H9 (cell line): ENCODE results near the gene LCMT1. TPM values are rescaled to one million over a fixed set of nuclear protein-coding genes. Genes with fewer than 3 reads are reported as not detected.
"Not testable (repeated sequence)": the region's sequence is repeated elsewhere in the genome, so short reads cannot be mapped to it uniquely, and the experiment has no call there.

ENCODE experiments used
- DNase-seq: peaks from one replicate; pipeline ENCODE4 v3.0.0-alpha.2; 2017
- H2AFZ ChIP-seq: one replicate; pipeline ENCODE4 v1.6.1; 2013; ENCODE audit warnings: mild to moderate bottlenecking, low read length, control low read depth, moderate library complexity
- H2AK5ac ChIP-seq: 2 replicates; pipeline ENCODE4 v1.6.1; 2013; ENCODE audit warnings: low read length, control low read depth, mixed read lengths; ENCODE audit not compliant: insufficient read length
- H2BK120ac ChIP-seq: one replicate; pipeline ENCODE4 v1.6.1; 2013; ENCODE audit warnings: low read depth, mild to moderate bottlenecking, low read length, control low read depth, inconsistent platforms; ENCODE audit not compliant: poor library complexity, severe bottlenecking
- H2BK12ac ChIP-seq: 2 replicates; pipeline ENCODE4 v1.6.1; 2013; ENCODE audit warnings: low read length, control low read depth, mixed read lengths, low read depth; ENCODE audit not compliant: insufficient read length
- H2BK15ac ChIP-seq: 2 replicates; pipeline ENCODE4 v1.6.1; 2013; ENCODE audit warnings: low read depth, low read length, control low read depth
- H2BK20ac ChIP-seq: one replicate; pipeline ENCODE4 v1.6.1; 2013; ENCODE audit warnings: low read depth, mild to moderate bottlenecking, low read length, control low read depth, inconsistent platforms; ENCODE audit not compliant: poor library complexity, severe bottlenecking
- H2BK5ac ChIP-seq: 2 replicates; pipeline ENCODE4 v1.6.1; 2013; ENCODE audit warnings: low read length, control low read depth, mixed read lengths; ENCODE audit not compliant: insufficient read length
- H3K14ac ChIP-seq: 2 replicates; pipeline ENCODE4 v1.6.1; 2013; ENCODE audit warnings: low read length, control low read depth; ENCODE audit not compliant: insufficient read depth
- H3K18ac ChIP-seq: 2 replicates; pipeline ENCODE4 v1.6.1; 2013; ENCODE audit warnings: low read depth, mild to moderate bottlenecking, mixed read lengths, low read length, control low read depth; ENCODE audit not compliant: insufficient read length
- H3K23ac ChIP-seq: 2 replicates; pipeline ENCODE4 v1.6.1; 2013; ENCODE audit warnings: low read length, control low read depth, mixed read lengths, low read depth; ENCODE audit not compliant: insufficient read length
- H3K23me2 ChIP-seq: 2 replicates; pipeline ENCODE4 v1.6.1; 2013; ENCODE audit warnings: low read depth, mild to moderate bottlenecking, mixed read lengths, low read length, control low read depth; ENCODE audit not compliant: insufficient read length, poor library complexity, severe bottlenecking
- H3K27ac ChIP-seq: 2 replicates; pipeline ENCODE4 v1.5.1; 2013; ENCODE audit warnings: low read length, control low read depth, mixed read lengths, low read depth; ENCODE audit not compliant: insufficient read length
- H3K27me3 ChIP-seq: 2 replicates; pipeline ENCODE4 v1.6.1; 2013; ENCODE audit warnings: low read length, control low read depth, inconsistent platforms; ENCODE audit not compliant: insufficient read depth
- H3K4ac ChIP-seq: 2 replicates; pipeline ENCODE4 v1.6.1; 2013; ENCODE audit warnings: low read depth, mild to moderate bottlenecking, control low read depth, inconsistent platforms, low read length, moderate library complexity
- H3K4me1 ChIP-seq: 2 replicates; pipeline ENCODE4 v1.6.1; 2013; ENCODE audit warnings: low read length, control low read depth, inconsistent platforms; ENCODE audit not compliant: insufficient read depth
- H3K4me2 ChIP-seq: 2 replicates; pipeline ENCODE4 v1.6.1; 2013; ENCODE audit warnings: low read length, control low read depth, mixed read lengths; ENCODE audit not compliant: insufficient read length, insufficient read depth
- H3K56ac ChIP-seq: 2 replicates; pipeline ENCODE4 v1.6.1; 2013; ENCODE audit warnings: low read depth, mild to moderate bottlenecking, mixed read lengths, low read length, control low read depth; ENCODE audit not compliant: insufficient read length
- H3K79me1 ChIP-seq: 2 replicates; pipeline ENCODE4 v1.6.1; 2013; ENCODE audit warnings: low read depth, mild to moderate bottlenecking, moderate library complexity, low read length, control low read depth, inconsistent platforms; ENCODE audit not compliant: insufficient read depth, poor library complexity, severe bottlenecking
- H3K79me2 ChIP-seq: 2 replicates; pipeline ENCODE4 v1.6.1; 2013; ENCODE audit warnings: low read length, control low read depth, inconsistent platforms; ENCODE audit not compliant: insufficient read depth
- H3K9ac ChIP-seq: 2 replicates; pipeline ENCODE4 v1.6.1; 2013; ENCODE audit warnings: low read length, control low read depth, mixed read lengths; ENCODE audit not compliant: insufficient read length; ENCODE audit errors: extremely low read depth
- H3K9me3 ChIP-seq: one replicate; pipeline ENCODE4 v1.6.1; 2013; ENCODE audit warnings: low read depth, low read length, inconsistent platforms; ENCODE audit not compliant: control insufficient read depth
- H3T11ph ChIP-seq: one replicate; pipeline ENCODE4 v1.6.1; 2013; ENCODE audit warnings: mild to moderate bottlenecking, low read length, control low read depth, inconsistent platforms
- H4K20me1 ChIP-seq: one replicate; pipeline ENCODE4 v1.6.1; 2013; ENCODE audit not compliant: control insufficient read depth, insufficient read length, insufficient read depth
- H4K5ac ChIP-seq: 2 replicates; pipeline ENCODE4 v1.6.1; 2013; ENCODE audit warnings: low read depth, mild to moderate bottlenecking, mixed read lengths, low read length, control low read depth; ENCODE audit not compliant: insufficient read length
- H4K8ac ChIP-seq: replicated peaks from 2 replicates; pipeline ENCODE4 v1.6.1; 2013; ENCODE audit warnings: low read length, control low read depth, mixed read lengths, low read depth; ENCODE audit not compliant: insufficient read length
- H4K91ac ChIP-seq: 2 replicates; pipeline ENCODE4 v1.6.1; 2013; ENCODE audit warnings: low read depth, mild to moderate bottlenecking, moderate library complexity, mixed read lengths, low read length, control low read depth; ENCODE audit not compliant: insufficient read length
- H3K27ac Mint-ChIP-seq, 3 experiments: 2 replicates in 2 of 3; 3 replicates in 1 of 3; pipeline ENCODE4 v1.8.0; 2020 to 2021; ENCODE audit warnings: mixed read lengths in 3 of 3, mild to moderate bottlenecking in 1 of 3, moderate library complexity in 1 of 3
- H3K27me3 Mint-ChIP-seq: 2 replicates; pipeline ENCODE4 v1.8.0; 2021; ENCODE audit warnings: low read depth, mild to moderate bottlenecking, moderate library complexity, mixed read lengths
- H3K36me3 Mint-ChIP-seq, 3 experiments: 2 replicates in 2 of 3; 3 replicates in 1 of 3; pipeline ENCODE4 v1.8.0; 2020 to 2021; ENCODE audit warnings: low read depth in 3 of 3, mixed read lengths in 3 of 3; ENCODE audit not compliant: insufficient read depth in 1 of 3
- H3K4me1 Mint-ChIP-seq, 2 experiments: 2 replicates each; pipeline ENCODE4 v1.8.0; 2020; ENCODE audit warnings: mixed read lengths in 2 of 2
- H3K4me3 Mint-ChIP-seq, 2 experiments: 2 replicates in 1 of 2; 3 replicates in 1 of 2; pipeline ENCODE4 v1.8.0; 2020 to 2021; ENCODE audit warnings: mild to moderate bottlenecking in 2 of 2, mixed read lengths in 2 of 2, moderate library complexity in 1 of 2
- H3K9me3 Mint-ChIP-seq, 2 experiments: 2 replicates in 1 of 2; 3 replicates in 1 of 2; pipeline ENCODE4 v1.8.0; 2020; ENCODE audit warnings: mild to moderate bottlenecking in 2 of 2, mixed read lengths in 2 of 2, moderate library complexity in 1 of 2
- CTCF ChIP-seq: fragments of 200-600 bp; sonication (generic); conservative IDR thresholded peaks from 3 replicates; pipeline ENCODE4 v1.8.0; 2021; ENCODE audit warnings: antibody characterized with exemption, mild to moderate bottlenecking
- WGBS: extraction: QIAGEN DNeasy Blood & Tissue Kit; methylation state at CpG from one replicate; pipeline ENCODE4 v1.1.7; 2013; ENCODE audit warnings: missing lambda C conversion rate, low lambda C conversion rate, mixed read lengths; ENCODE audit not compliant: insufficient read length; ENCODE audit errors: extremely low coverage; 5-methylcytosine and 5-hydroxymethylcytosine counted together
- total RNA-seq: library from RNA; stranded (reverse); gene quantifications from 2 replicates; pipeline ENCODE4 v1.2.1, GENCODE V29; 2021

Gene LCMT1
- total RNA-seq, 1 experiment from 2014 or later: 81.2 TPM

DNA sequence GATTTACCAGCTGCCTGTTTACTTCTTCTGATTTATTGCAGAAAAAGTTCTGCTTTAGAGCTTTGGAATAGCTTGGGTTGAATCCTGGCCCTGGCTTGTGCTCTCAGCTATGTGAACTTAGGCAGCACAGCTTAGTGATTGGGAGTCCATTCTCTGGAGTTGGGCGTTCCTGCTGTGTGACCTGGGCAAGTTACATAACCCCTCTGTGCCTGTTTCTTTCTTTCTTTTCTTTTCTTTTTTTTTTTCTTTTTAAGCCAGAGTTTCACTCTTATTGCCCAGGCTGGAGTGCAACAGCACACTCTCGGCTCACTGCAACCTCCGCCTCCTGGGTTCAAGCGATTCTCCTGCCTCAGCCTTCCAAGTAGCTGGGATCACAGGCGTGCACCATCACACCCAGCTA is 53.7 kb downstream of the LCMT1 start:
- Mint-ChIP-seq H3K27ac (no peak overlapping the region), H3K27me3 (no peaks in the 10 kb centered on the region), H3K36me3 (peaks cover 32 to 79% (median 79%) of the 10 kb centered on the region in 3 experiments; a peak in 6 of 7 replicates), H3K9me3 (no peaks in the 10 kb centered on the region), H3K4me1 (no peaks in the 10 kb centered on the region), H3K4me3 (no peak overlapping the region)
- Histone ChIP-seq H3K56ac (no peak overlapping the region), H3K4me1 (no peaks in the 10 kb centered on the region), H3K27me3 (no peaks in the 10 kb centered on the region), H3K14ac (no peak overlapping the region), H2BK5ac (no peak overlapping the region), H3K79me1 (no peaks in the 10 kb centered on the region), H4K8ac (no peak overlapping the region), H3K9me3 (no peaks in the 10 kb centered on the region), H4K91ac (no peak overlapping the region), H3K4me2 (no peak overlapping the region), H2BK120ac (no peak overlapping the region), H4K20me1 (no peaks in the 10 kb centered on the region), H4K5ac (no peak overlapping the region), H2AK5ac (no peak overlapping the region), H3K27ac (no peak overlapping the region), H2BK20ac (no peak overlapping the region), H3K23me2 (no peaks in the 10 kb centered on the region), H3K79me2 (no peaks in the 10 kb centered on the region), H2BK12ac (no peak overlapping the region), H3T11ph (no peak overlapping the region), H3K9ac (no peak overlapping the region), H3K18ac (no peak overlapping the region), H2BK15ac (no peak overlapping the region), H3K4ac (no peak overlapping the region), H3K23ac (no peak overlapping the region), H2AFZ (no peak overlapping the region)
- no peak for TF ChIP-seq CTCF
- WGBS: no CpG with 5 or more reads among the region's 5 CpGs
- DNase-seq: no peak

GRCh38 chr16:25167920-25168319 is 56.4 kb downstream of the LCMT1 start:
- not testable (repeated sequence) for H2BK5ac ChIP-seq, H3K79me1 ChIP-seq, H3T11ph ChIP-seq, H3K9ac ChIP-seq, H2BK12ac ChIP-seq, H3K4me2 ChIP-seq, H4K8ac ChIP-seq, DNase-seq, H3K4me1 Mint-ChIP-seq, H3K4me3 Mint-ChIP-seq, H4K20me1 ChIP-seq, H2BK120ac ChIP-seq, H3K27ac Mint-ChIP-seq, H3K9me3 Mint-ChIP-seq, H3K27me3 Mint-ChIP-seq, H3K9me3 ChIP-seq, H2AFZ ChIP-seq, H3K23ac ChIP-seq, H3K18ac ChIP-seq, H3K56ac ChIP-seq, H2BK20ac ChIP-seq, H3K4ac ChIP-seq, H3K27ac ChIP-seq, H3K14ac ChIP-seq, H3K79me2 ChIP-seq, H3K4me1 ChIP-seq, H4K91ac ChIP-seq, H2AK5ac ChIP-seq, H4K5ac ChIP-seq, H3K27me3 ChIP-seq, H2BK15ac ChIP-seq, H3K23me2 ChIP-seq
- peaks cover 31 to 78% (median 74%) of the 10 kb centered on the region in 3 experiments; a peak in 6 of 7 replicates for H3K36me3 Mint-ChIP-seq
- WGBS: no CpG with 5 or more reads among the region's 9 CpGs
